Upper lobe of right lung (tissue), 1 donor: Measurements from ENCODE around the gene DNMT1. TPM values are rescaled to one million over a fixed set of nuclear protein-coding genes. Genes with fewer than 3 reads are reported as not detected.
A peak's percentile ranks its signal among the peaks of the same experiment; 100 is the strongest.

Experiments
- ATAC-seq: fragments of 200-7000 bp; cut with Tn5 transposase; one replicate; pipeline ENCODE4 v1.9.1; 2020; ENCODE audit warnings: mild to moderate bottlenecking, moderate library complexity
- DNase-seq: peaks from one replicate; pipeline ENCODE4 v3.0.0-alpha.2; 2020
- H3K27ac ChIP-seq: fragments of 200-600 bp; one replicate; pipeline ENCODE4 v1.8.0; 2022
- H3K27me3 ChIP-seq: fragments of 200-600 bp; one replicate; pipeline ENCODE4 v1.8.0; 2022; ENCODE audit warnings: mild to moderate bottlenecking
- H3K36me3 ChIP-seq: fragments of 200-600 bp; one replicate; pipeline ENCODE4 v1.8.0; 2022
- H3K4me1 ChIP-seq: fragments of 200-600 bp; one replicate; pipeline ENCODE4 v1.8.0; 2022
- H3K4me3 ChIP-seq: fragments of 200-600 bp; one replicate; pipeline ENCODE4 v1.8.0; 2022; ENCODE audit warnings: mild to moderate bottlenecking
- H3K9me3 ChIP-seq: fragments of 200-600 bp; one replicate; pipeline ENCODE4 v1.8.0; 2022
- intact Hi-C: fragments of 100-400 bp; cut with DNase I; formaldehyde crosslinking; loops from one replicate; pipeline ENCODE4 v1.11.0; 2022
- total RNA-seq: library from RNA; stranded (reverse); fragmentation: NEBNext Ultra II Directional; extraction: Animal tissue kit (Norgen Biotek cat#: 25700); gene quantifications from one replicate; pipeline ENCODE4 v1.2.1, GENCODE V29; 2021
- TF ChIP-seq, protein P1 (sequence below): fragments of 200-600 bp; IDR thresholded peaks from one replicate; pipeline ENCODE4 v1.8.0; 2022; ENCODE audit warnings: antibody characterized with exemption
- donor health status: DM: no; HTN: yes; CAD: no; lungs with severe emphysema.

The DNMT1 gene
- total RNA-seq, 1 donor from 2014 or later = 72.1 TPM

DNA sequence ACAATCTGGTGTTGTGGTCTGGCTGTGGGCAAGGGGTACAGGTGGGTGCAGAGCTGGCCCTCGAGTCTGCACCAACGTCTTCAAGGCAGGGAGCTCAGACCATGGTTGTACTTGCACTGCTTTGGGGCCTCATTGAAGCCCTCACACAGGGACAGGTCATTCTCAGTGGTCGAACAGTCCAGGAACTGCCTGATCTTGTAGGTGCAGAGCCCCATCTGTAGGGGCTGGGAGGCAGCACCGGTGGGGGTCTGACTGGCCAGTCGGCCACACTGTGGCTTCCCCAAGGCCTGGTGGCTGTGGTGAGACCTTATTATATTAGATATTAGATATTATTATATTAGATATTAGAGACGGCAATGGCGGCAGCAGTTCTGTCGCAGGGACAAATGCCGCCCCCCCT is 22.3 kb upstream of the DNMT1 start:
- intact Hi-C loops = no loop called here
- H3K36me3 ChIP-seq = peaks cover 3% of the 10 kb centered on the region
- H3K27me3 ChIP-seq = no peaks in the 10 kb centered on the region
- no peak overlapping the region for H3K4me3 ChIP-seq
- no peaks in the 10 kb centered on the region for H3K4me1 ChIP-seq
- no peaks in the 10 kb centered on the region for H3K9me3 ChIP-seq
- TF ChIP-seq, protein P1, sequence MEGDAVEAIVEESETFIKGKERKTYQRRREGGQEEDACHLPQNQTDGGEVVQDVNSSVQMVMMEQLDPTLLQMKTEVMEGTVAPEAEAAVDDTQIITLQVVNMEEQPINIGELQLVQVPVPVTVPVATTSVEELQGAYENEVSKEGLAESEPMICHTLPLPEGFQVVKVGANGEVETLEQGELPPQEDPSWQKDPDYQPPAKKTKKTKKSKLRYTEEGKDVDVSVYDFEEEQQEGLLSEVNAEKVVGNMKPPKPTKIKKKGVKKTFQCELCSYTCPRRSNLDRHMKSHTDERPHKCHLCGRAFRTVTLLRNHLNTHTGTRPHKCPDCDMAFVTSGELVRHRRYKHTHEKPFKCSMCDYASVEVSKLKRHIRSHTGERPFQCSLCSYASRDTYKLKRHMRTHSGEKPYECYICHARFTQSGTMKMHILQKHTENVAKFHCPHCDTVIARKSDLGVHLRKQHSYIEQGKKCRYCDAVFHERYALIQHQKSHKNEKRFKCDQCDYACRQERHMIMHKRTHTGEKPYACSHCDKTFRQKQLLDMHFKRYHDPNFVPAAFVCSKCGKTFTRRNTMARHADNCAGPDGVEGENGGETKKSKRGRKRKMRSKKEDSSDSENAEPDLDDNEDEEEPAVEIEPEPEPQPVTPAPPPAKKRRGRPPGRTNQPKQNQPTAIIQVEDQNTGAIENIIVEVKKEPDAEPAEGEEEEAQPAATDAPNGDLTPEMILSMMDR = no peak
- H3K27ac ChIP-seq = no peak overlapping the region
- ATAC-seq (no peak), DNase-seq (no peak)

DNA sequence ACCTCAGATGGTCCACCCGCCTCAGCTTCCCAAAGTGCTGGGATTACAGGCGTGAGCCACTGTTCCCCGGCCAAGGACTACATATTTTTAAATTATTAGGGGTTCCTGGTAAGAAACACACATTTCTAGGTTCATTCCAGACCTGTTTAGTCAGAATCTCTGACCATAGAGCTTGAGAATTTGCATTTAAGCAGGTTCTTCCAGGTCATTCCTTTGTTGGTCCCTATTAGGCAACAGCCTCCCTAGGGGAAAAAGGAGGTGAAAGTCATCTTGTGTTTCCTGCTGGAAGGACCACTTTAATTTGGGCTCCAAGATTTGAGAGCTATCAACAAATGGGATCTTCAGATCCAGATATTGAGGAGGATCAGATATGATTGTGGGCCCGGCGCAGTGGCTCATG is 20.0 kb upstream of the DNMT1 start:
- Histone ChIP-seq H3K27ac (no peak overlapping the region), H3K27me3 (no peaks in the 10 kb centered on the region), H3K4me1 (no peaks in the 10 kb centered on the region), H3K9me3 (no peaks in the 10 kb centered on the region), H3K4me3 (no peak overlapping the region), H3K36me3 (no peaks in the 10 kb centered on the region)
- DNase-seq = no peak
- ATAC-seq = no peak
- TF ChIP-seq, protein P1 = no peak
- intact Hi-C loops = no loop called here

DNA sequence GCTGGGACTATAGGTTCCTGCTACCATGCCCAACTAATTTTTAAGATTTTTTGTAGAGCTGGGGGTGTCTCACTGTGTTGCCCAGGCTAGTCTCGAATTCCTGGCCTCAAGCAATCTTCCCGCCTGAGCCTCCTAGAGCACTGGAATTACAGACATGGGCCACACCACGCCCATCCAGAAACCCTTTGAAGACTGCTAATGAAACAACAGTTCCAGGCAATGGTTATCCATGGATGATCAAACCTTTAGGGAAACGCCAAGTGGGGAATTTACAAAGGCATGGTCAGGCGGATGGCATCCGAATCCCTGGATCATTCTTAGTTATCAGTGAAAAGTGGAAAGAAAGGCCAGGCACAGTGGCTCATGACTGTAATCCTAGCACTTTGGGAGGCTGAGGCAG is 16.9 kb upstream of the DNMT1 start:
- H3K27me3 ChIP-seq = no peaks in the 10 kb centered on the region
- H3K4me3 ChIP-seq = no peak overlapping the region
- DNase-seq = no peak
- no peak overlapping the region for H3K27ac ChIP-seq
- no peaks in the 10 kb centered on the region for H3K36me3 ChIP-seq
- intact Hi-C loops = no loop called here
- TF ChIP-seq, protein P1 = no peak
- no peaks in the 10 kb centered on the region for H3K9me3 ChIP-seq
- no peak for ATAC-seq
- no peaks in the 10 kb centered on the region for H3K4me1 ChIP-seq

DNA sequence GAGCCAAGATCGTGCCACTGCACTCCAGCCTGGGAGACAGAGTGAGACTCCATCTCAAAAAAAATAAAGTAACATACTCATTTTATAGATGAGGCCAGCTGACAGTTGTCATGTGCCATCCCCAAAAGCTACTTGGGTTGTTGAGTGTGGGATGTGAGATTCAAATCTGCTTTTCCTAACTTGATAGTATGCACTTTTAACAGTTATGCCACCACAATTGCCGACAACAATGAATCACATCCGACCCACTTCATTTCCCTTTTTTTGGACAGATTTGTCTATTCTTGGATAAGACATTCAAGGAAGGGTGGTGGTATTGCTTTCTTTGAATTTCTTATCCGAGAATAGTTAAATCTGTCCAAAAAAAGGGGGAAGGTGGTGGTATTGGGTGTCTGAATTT is 16.3 kb upstream of the DNMT1 start:
- no peak for ATAC-seq
- H3K36me3 ChIP-seq = no peaks in the 10 kb centered on the region
- intact Hi-C loops = no loop called here

DNA sequence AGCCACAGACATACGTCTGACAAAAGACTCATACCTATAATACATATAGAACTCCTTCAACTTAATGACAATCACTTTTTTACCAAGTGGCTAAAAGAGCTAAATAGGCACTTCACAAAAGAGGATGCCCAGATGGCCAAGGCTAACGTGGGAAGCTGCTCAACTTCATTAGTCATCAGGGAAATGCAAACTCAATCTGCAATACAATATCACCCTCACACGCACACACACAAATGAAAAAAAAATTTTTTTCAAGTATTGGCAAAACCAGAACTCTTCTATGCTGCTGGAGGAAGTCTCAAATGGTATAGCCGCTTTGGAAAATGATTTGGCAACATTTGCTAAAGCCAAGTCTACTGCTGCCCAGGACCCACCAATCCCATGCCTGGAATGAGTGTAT is 14.6 kb upstream of the DNMT1 start:
- Histone ChIP-seq H3K4me3 (no peak overlapping the region), H3K9me3 (no peaks in the 10 kb centered on the region), H3K27me3 (no peaks in the 10 kb centered on the region), H3K4me1 (no peaks in the 10 kb centered on the region), H3K27ac (no peak overlapping the region), H3K36me3 (no peaks in the 10 kb centered on the region)
- DNase-seq (no peak), ATAC-seq (peak; percentile 35)
- intact Hi-C loops = no loop called here
- TF ChIP-seq, protein P1 = no peak

More for the DNA sequence above, 16.3 kb upstream of the DNMT1 start:
- Histone ChIP-seq H3K27me3 (no peaks in the 10 kb centered on the region), H3K4me1 (no peaks in the 10 kb centered on the region), H3K27ac (no peak overlapping the region), H3K4me3 (no peak overlapping the region), H3K9me3 (no peaks in the 10 kb centered on the region)
- TF ChIP-seq, protein P1 = no peak
- DNase-seq = no peak

DNA sequence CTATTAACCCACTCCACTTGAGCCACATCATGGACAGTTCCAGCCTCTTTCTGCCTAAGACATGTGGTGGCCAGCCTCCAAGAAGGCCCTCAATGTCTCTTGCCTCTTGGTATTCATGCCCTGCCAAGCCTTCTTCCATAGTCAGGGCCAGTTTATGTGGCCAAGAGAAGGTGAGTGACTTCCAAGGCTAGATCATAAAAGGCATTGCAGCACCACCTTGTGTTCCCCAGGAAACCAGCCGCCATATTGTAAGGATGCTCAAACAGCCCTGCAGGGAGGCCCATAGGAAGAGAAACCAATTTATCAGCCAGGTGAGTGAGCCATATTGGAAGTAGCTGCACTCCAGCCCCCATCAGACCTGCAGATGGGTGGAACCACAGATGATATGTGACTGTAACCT is 12.3 kb upstream of the DNMT1 start:
- TF ChIP-seq, protein P1 = no peak
- no peak for ATAC-seq
- no peak overlapping the region for H3K27ac ChIP-seq

More for the DNA sequence above, 12.3 kb upstream of the DNMT1 start:
- intact Hi-C loops = no loop called here
- DNase-seq = no peak
- Histone ChIP-seq H3K27me3 (no peaks in the 10 kb centered on the region), H3K36me3 (no peaks in the 10 kb centered on the region), H3K4me3 (no peak overlapping the region), H3K4me1 (no peaks in the 10 kb centered on the region), H3K9me3 (no peaks in the 10 kb centered on the region)
